AG04450 (cell line): ENCODE data around the gene KDF1. TPM values are rescaled to one million over a fixed set of nuclear protein-coding genes. Genes with fewer than 3 reads are reported as not detected.

Experiments
- CTCF ChIA-PET: fragments of 300-600, 350-600 bp; formaldehyde crosslinking; extraction: SDS; loops from one replicate; lab custom pipeline; 2022; ENCODE audit warnings: antibody characterized with exemption, inconsistent platforms; lab: Charles Lee
- POLR2A ChIA-PET: fragments of 350-600 bp; formaldehyde crosslinking; extraction: SDS; loops from one replicate; lab custom pipeline; 2021; ENCODE audit warnings: antibody characterized with exemption, inconsistent platforms; lab: Yijun Ruan, JAX
- DNase-seq: peaks from one replicate; pipeline ENCODE4 v3.0.0-alpha.2; 2011; ENCODE audit warnings: low read depth, low spot score
- H3K27ac ChIP-seq: one replicate; pipeline ENCODE4 v1.5.1; 2012; ENCODE audit warnings: low read depth, low read length, control low read depth
- H3K27me3 ChIP-seq: one replicate; pipeline ENCODE4 v1.6.0; 2012; ENCODE audit warnings: low read length; ENCODE audit not compliant: control insufficient read depth, insufficient read depth
- H3K4me3 ChIP-seq: 2 replicates; pipeline ENCODE4 v1.5.1; 2011; ENCODE audit warnings: mild to moderate bottlenecking, low read depth, low read length, control low read depth
- H3K9me3 ChIP-seq: 2 replicates; pipeline ENCODE4 v1.5.1; 2012; ENCODE audit warnings: low read length; ENCODE audit not compliant: control insufficient read depth, insufficient read depth
- polyA plus RNA-seq: library from polyadenylated mRNA; depleted of rRNA; stranded (reverse); fragments of >200 nt; gene quantifications from 2 replicates; pipeline ENCODE4 v1.2.3, GENCODE V29; 2011
- TF ChIP-seq, protein P1 (sequence below): IDR thresholded peaks from 2 replicates; pipeline ENCODE4 v1.5.1; 2011; ENCODE audit warnings: low read depth, low read length, control low read depth, inconsistent platforms

Gene KDF1
- polyA plus RNA-seq, 1 experiment = not detected

DNA sequence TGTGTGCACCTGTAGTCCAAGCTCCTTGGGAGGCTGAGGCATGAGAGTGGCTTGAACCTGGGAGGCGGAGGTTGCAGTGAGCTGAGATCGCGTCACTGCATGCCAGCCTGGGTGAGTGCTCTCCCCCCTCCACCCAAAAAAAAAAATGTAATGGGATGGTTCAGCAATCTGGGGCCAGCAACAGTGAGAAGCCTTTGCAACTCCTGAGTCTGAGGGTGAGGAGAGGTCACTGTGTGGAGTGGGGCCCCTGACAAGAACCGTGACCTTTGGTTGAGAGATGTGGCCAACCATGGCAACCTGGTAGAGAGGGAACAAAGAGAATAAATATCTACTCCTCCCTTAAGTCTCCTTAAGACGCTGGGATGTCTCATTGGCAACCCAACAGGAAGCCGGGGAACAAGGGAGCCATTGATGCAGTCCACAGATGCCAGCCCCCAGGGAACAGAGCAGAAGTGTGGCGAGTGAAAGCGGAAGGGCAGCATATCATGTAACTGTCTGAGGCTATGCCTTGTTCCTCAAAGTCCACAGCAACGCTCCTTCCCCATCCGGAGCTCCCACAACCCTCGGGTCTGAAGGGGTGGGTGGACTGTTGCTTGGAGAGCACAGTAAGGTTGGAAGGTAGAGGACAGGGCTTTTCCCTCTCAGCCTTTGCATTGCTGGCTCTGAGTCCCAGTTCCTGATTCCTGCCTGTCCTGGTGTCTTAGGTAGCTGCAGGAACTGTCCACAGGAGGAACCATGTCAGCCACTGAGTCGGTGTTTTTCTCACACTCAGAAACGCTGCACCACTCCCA lies 41.5 kb upstream of the KDF1 start:
- Histone ChIP-seq H3K27me3 (no peaks in the 10 kb centered on the region), H3K27ac (peak overlapping the region; percentile 21), H3K4me3 (no peak overlapping the region), H3K9me3 (peaks cover 5% of the 10 kb centered on the region; the same call in 1 of the 2 replicates)
- CTCF ChIA-PET = no interaction called here
- TF ChIP-seq, protein P1, sequence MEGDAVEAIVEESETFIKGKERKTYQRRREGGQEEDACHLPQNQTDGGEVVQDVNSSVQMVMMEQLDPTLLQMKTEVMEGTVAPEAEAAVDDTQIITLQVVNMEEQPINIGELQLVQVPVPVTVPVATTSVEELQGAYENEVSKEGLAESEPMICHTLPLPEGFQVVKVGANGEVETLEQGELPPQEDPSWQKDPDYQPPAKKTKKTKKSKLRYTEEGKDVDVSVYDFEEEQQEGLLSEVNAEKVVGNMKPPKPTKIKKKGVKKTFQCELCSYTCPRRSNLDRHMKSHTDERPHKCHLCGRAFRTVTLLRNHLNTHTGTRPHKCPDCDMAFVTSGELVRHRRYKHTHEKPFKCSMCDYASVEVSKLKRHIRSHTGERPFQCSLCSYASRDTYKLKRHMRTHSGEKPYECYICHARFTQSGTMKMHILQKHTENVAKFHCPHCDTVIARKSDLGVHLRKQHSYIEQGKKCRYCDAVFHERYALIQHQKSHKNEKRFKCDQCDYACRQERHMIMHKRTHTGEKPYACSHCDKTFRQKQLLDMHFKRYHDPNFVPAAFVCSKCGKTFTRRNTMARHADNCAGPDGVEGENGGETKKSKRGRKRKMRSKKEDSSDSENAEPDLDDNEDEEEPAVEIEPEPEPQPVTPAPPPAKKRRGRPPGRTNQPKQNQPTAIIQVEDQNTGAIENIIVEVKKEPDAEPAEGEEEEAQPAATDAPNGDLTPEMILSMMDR = no peak
- POLR2A ChIA-PET = interaction anchor here (1.5 kb wide), 1 partner anchor 11 kb away, joined by 3 read pairs; the partner anchor contains the start of gene TENT5B
- no peak for DNase-seq

DNA sequence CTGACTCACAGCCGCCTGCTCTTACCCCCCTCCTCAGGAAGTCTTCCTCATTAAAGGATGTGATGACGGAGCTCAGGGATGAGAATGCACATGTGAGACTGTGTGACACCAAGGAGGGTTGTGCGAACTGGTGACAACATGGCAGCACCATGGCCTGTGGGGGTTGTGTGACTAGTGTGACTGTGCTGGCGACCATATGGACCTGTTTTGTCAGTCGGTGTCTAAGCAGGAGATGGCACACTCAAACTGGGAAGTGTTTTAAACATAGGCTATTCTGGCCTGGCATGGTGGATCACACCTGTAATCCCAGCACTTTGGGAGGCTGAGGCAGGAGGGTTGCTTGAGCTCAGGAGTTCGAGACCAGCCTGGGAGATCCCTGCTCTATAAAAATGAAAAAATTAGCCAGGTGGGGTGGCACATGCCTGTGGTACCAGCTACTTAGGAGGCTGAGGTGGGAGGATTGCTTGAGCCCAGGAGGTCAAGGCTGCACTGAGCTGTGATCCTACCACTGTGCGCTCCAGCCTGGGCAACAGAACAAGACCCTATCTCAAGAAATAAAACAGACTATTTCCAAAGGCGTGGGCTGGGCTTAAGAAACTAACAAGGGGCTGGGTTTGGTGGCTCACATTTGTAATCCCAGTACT lies 40.7 kb upstream of the KDF1 start:
- peak overlapping the region; percentile 57 for H3K27ac ChIP-seq
- no peak for DNase-seq
- POLR2A ChIA-PET = interaction anchor here (1.0 to 1.5 kb wide), 2 partner anchors 11 to 154 kb away, joined by 3 to 12 read pairs; partner anchors contain the start of genes SLC9A1 and TENT5B
- H3K9me3 ChIP-seq = peaks cover 1% of the 10 kb centered on the region; the same call in 1 of the 2 replicates
- CTCF ChIA-PET = interaction anchor here (1.1 kb wide), 1 partner anchor 44 kb away, joined by 3 read pairs; no protein-coding TSS in a partner anchor
- H3K27me3 ChIP-seq = no peaks in the 10 kb centered on the region
- TF ChIP-seq, protein P1 = no peak
- H3K4me3 ChIP-seq = no peak overlapping the region

DNA sequence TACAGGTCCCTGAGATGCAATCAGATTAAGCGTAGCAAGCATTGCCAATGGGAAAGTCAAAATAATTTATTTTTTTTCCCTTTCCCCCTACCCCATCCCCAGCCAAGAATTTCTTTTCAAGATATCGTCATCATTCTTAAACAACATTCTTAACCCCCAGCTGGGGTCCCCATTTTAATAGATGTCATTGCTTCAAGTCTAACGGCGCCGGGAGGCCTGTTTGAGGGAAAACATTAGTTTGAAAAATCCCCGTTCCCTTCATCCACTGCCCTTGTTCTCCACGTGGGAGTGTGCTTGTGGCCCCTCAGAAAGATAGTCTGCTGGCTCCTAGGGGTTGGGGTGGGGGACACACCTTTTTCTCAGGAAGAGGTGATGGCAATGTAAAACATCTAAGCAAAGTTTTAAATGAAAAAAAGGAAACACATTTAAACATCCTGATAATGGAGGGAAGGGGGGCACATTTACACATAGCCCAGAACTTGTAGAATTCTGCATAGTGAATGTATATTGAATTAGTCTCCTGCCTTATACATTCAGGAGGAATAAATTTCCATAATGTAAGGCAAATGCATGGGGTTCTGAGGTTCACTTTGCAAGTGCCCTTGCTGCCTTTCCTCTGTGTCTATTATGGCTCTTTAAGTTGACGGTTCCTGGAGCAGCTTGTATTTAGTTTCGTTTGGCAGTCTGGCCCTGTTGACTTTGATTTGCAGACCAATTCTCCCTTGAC lies 40.0 kb upstream of the KDF1 start:
- H3K27ac ChIP-seq = peak overlapping the region; percentile 95
- H3K27me3 ChIP-seq = no peaks in the 10 kb centered on the region
- ChIA-PET CTCF (interaction anchor here (0.9 to 5.6 kb wide), 4 partner anchors 9 to 294 kb away, joined by 3 to 65 read pairs (median 14); no protein-coding TSS in a partner anchor), POLR2A (interaction anchor here (1.0 to 2.5 kb wide), 4 partner anchors 9 to 154 kb away, joined by 3 to 12 read pairs (median 7); partner anchors contain the start of genes SLC9A1 and TENT5B)
- no peak for DNase-seq
- TF ChIP-seq, protein P1 = no peak
- H3K4me3 ChIP-seq = no peak overlapping the region
- H3K9me3 ChIP-seq = no peaks in the 10 kb centered on the region

DNA sequence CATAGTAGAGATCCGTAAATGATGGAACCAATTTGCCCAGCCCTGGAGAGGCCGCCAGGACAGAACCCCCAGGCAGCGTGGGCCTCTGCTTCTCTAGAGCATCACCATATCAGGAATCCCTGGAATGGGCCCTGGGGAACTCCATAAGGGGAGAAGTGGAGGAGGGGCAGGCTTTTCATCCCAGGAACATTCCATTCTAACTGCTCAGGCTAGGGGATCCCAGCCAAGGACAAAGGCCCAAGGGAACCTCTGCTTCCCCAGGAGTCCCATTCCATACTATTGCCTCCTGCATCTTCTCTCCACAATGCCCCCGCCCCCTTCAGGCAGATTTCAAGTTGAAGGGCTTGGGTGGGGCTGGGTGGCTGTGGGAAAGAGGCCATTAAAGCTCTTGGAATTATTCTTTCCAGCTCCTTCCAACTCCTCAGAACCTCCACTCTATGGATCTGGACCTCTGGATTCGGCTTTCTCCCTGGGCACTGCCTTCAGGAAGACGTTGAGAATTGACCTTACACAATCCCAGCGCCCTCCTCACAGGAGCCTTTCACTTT lies 39.2 kb upstream of the KDF1 start:
- peak; percentile 95 for DNase-seq
- Histone ChIP-seq H3K4me3 (no peak overlapping the region), H3K27me3 (no peaks in the 10 kb centered on the region), H3K9me3 (no peaks in the 10 kb centered on the region), H3K27ac (peak overlapping the region; percentile 95)
- ChIA-PET POLR2A (interaction anchor here (0.6 to 2.5 kb wide), 4 partner anchors 10 to 300 kb away, joined by 3 to 11 read pairs (median 4); partner anchors contain the start of gene TENT5B), CTCF (interaction anchor here (0.9 to 5.6 kb wide), 5 partner anchors 10 to 295 kb away, joined by 3 to 65 read pairs (median 24); partner anchors contain the start of gene KDF1)
- TF ChIP-seq, protein P1 = 0 out of 2 replicates have a peak, but pooled peaks have one; percentile 1
